Measurements from ENCODE around the gene ENAH.

ENAH gene

GRCh38 chr1:225449774-225450173, 203.1 kb downstream of the ENAH start:
- Histone ChIP-seq H3K9ac (ENCODE audit: low read length) (no peak overlapping the region), H3F3A (ENCODE audit: insufficient read depth, low read length) (peaks cover 15% of the 10 kb centered on the region), H3K9me2 (replicated peaks; ENCODE audit: insufficient read depth, low read length) (no peaks in the 10 kb centered on the region), H3K27me3 (replicated peaks; ENCODE audit: insufficient read depth, low read length) (no peaks in the 10 kb centered on the region), H3K36me3 (replicated peaks; ENCODE audit: insufficient read depth, low read length) (no peaks in the 10 kb centered on the region), H3K79me2 (ENCODE audit: low read length) (no peaks in the 10 kb centered on the region), H3K4me1 (ENCODE audit: low read length) (peaks cover 20% of the 10 kb centered on the region), H3K4me3 (ENCODE audit: low read length) (no peak overlapping the region), H3K27ac (ENCODE audit: low read length) (no peak overlapping the region), H4K20me1 (ENCODE audit: insufficient read depth, low read length) (no peaks in the 10 kb centered on the region), H3K4me2 (ENCODE audit: low read depth, low read length) (no peak overlapping the region), H2AFZ (ENCODE audit: low read length) (no peak overlapping the region), H3K9me3 (replicated peaks; ENCODE audit: insufficient read depth, low read length) (no peaks in the 10 kb centered on the region)
- no peak for DNase-seq
- TF ChIP-seq EZH2 (optimal IDR thresholded peaks at IDR 0.05; ENCODE audit: low read depth, low read length) (no peak), CTCF (IDR thresholded peaks at IDR 0.05; ENCODE audit: low read length) (no peak), EZH2phosphoT487 (IDR thresholded peaks at IDR 0.05; ENCODE audit: low read length) (no peak)

DNA sequence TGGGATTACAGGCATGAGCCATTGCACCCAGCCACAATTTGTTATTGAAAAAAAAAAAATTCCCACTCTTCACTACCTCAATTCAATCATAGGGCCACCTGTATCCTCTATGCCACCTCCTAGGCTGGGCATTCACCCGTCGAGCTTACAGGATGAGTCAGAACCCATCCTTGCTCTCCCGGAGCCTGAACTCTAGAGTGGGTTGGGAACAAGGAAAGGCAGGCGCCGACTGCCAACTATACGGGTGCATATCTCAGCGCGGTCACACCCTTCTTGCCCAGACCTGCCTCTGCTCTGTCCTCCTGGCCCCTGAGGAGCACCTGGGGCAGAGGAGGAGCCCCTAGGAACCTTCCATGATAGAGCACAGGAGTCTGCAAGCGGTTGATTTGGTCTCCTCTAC, 203.7 kb downstream of the ENAH start:
- Histone ChIP-seq H3K27ac (ENCODE audit: low read length) (no peak overlapping the region), H3K4me1 (ENCODE audit: low read length) (peaks cover 23% of the 10 kb centered on the region), H3K36me3 (replicated peaks; ENCODE audit: insufficient read depth, low read length) (no peaks in the 10 kb centered on the region), H2AFZ (ENCODE audit: low read length) (no peak overlapping the region), H3K4me2 (ENCODE audit: low read depth, low read length) (no peak overlapping the region), H3K79me2 (ENCODE audit: low read length) (no peaks in the 10 kb centered on the region), H3K9me3 (replicated peaks; ENCODE audit: insufficient read depth, low read length) (no peaks in the 10 kb centered on the region), H3K9me2 (replicated peaks; ENCODE audit: insufficient read depth, low read length) (no peaks in the 10 kb centered on the region), H4K20me1 (ENCODE audit: insufficient read depth, low read length) (no peaks in the 10 kb centered on the region), H3F3A (ENCODE audit: insufficient read depth, low read length) (peaks cover 19% of the 10 kb centered on the region), H3K4me3 (ENCODE audit: low read length) (no peak overlapping the region), H3K27me3 (replicated peaks; ENCODE audit: insufficient read depth, low read length) (no peaks in the 10 kb centered on the region), H3K9ac (ENCODE audit: low read length) (no peak overlapping the region)
- no peak for DNase-seq
- TF ChIP-seq EZH2 (optimal IDR thresholded peaks at IDR 0.05; ENCODE audit: low read depth, low read length), result no peak
- no peak for TF ChIP-seq EZH2phosphoT487 (IDR thresholded peaks at IDR 0.05; ENCODE audit: low read length)
- TF ChIP-seq CTCF (IDR thresholded peaks at IDR 0.05; ENCODE audit: low read length), result no peak

GRCh38 chr1:225448146-225448805, 204.6 kb downstream of the ENAH start:
- Histone ChIP-seq H3K4me1 (ENCODE audit: low read length) (peaks cover 30% of the 10 kb centered on the region), H3K9ac (ENCODE audit: low read length) (no peak overlapping the region), H3K4me3 (ENCODE audit: low read length) (no peak overlapping the region), H2AFZ (ENCODE audit: low read length) (no peak overlapping the region), H3K9me3 (replicated peaks; ENCODE audit: insufficient read depth, low read length) (no peaks in the 10 kb centered on the region), H4K20me1 (ENCODE audit: insufficient read depth, low read length) (no peaks in the 10 kb centered on the region), H3K27me3 (replicated peaks; ENCODE audit: insufficient read depth, low read length) (no peaks in the 10 kb centered on the region), H3K36me3 (replicated peaks; ENCODE audit: insufficient read depth, low read length) (no peaks in the 10 kb centered on the region), H3F3A (ENCODE audit: insufficient read depth, low read length) (peaks cover 25% of the 10 kb centered on the region), H3K4me2 (ENCODE audit: low read depth, low read length) (no peak overlapping the region), H3K9me2 (replicated peaks; ENCODE audit: insufficient read depth, low read length) (no peaks in the 10 kb centered on the region), H3K79me2 (ENCODE audit: low read length) (no peaks in the 10 kb centered on the region), H3K27ac (ENCODE audit: low read length) (no peak overlapping the region)
- TF ChIP-seq EZH2phosphoT487 (IDR thresholded peaks at IDR 0.05; ENCODE audit: low read length), result no peak
- TF ChIP-seq CTCF (IDR thresholded peaks at IDR 0.05; ENCODE audit: low read length), result no peak
- no peak for TF ChIP-seq EZH2 (optimal IDR thresholded peaks at IDR 0.05; ENCODE audit: low read depth, low read length)
- DNase-seq, result no peak
